Duodenal mucosa (tissue), 2 donors: ENCODE measurements around the gene IL34.

Experiments used
- H3K27ac ChIP-seq: one replicate; pipeline ENCODE4 v1.7.0; 2013; ENCODE audit warnings: low read depth, low read length
- H3K27me3 ChIP-seq, 2 donors: one replicate each; pipeline ENCODE4 v1.7.0; 2013; ENCODE audit warnings: low read length in 2 of 2, control low read depth in 1 of 2; ENCODE audit not compliant: insufficient read depth in 2 of 2, control insufficient read depth in 1 of 2
- H3K36me3 ChIP-seq, 2 donors: one replicate each; pipeline ENCODE4 v1.7.0; 2013; ENCODE audit warnings: low read length in 2 of 2, control low read depth in 1 of 2; ENCODE audit not compliant: insufficient read depth in 2 of 2, control insufficient read depth in 1 of 2
- H3K4me1 ChIP-seq, 2 donors: one replicate each; pipeline ENCODE4 v1.7.0; 2013; ENCODE audit warnings: low read length in 2 of 2, control low read depth in 1 of 2; ENCODE audit not compliant: insufficient read depth in 2 of 2, control insufficient read depth in 1 of 2
- H3K4me3 ChIP-seq, 2 donors: one replicate each; pipeline ENCODE4 v1.7.0; 2013; ENCODE audit warnings: low read length in 2 of 2, low read depth in 1 of 2
- H3K9ac ChIP-seq, 2 donors: one replicate each; pipeline ENCODE4 v1.7.0; 2013; ENCODE audit warnings: low read length in 2 of 2, low read depth in 1 of 2
- H3K9me3 ChIP-seq, 2 donors: one replicate each; pipeline ENCODE4 v1.7.0; 2013; ENCODE audit warnings: low read length in 2 of 2, control low read depth in 1 of 2; ENCODE audit not compliant: control insufficient read depth in 1 of 2

Gene IL34

GRCh38 chr16:70658921-70659320 lies 12.6 kb downstream of the IL34 start:
- Histone ChIP-seq H3K4me1 (peaks cover 4 to 5% of the 10 kb centered on the region in 2 donors), H3K9ac (no peak overlapping the region), H3K4me3 (no peak overlapping the region), H3K9me3 (no peaks in the 10 kb centered on the region), H3K27ac (no peak overlapping the region), H3K27me3 (no peaks in the 10 kb centered on the region), H3K36me3 (no peaks in the 10 kb centered on the region)

GRCh38 chr16:70659546-70659945 lies 13.2 kb downstream of the IL34 start:
- Histone ChIP-seq H3K4me1 (no peaks in the 10 kb centered on the region), H3K9me3 (no peaks in the 10 kb centered on the region), H3K27ac (no peak overlapping the region), H3K4me3 (no peak overlapping the region), H3K36me3 (peaks cover 2 to 4% of the 10 kb centered on the region in 2 donors), H3K9ac (no peak overlapping the region), H3K27me3 (no peaks in the 10 kb centered on the region)

- no peak overlapping the region for H3K9ac ChIP-seq
- H3K4me1 ChIP-seq = no peaks in the 10 kb centered on the region
- H3K9me3 ChIP-seq = no peaks in the 10 kb centered on the region
- no peaks in the 10 kb centered on the region for H3K27me3 ChIP-seq
- H3K27ac ChIP-seq = no peak overlapping the region
- peaks cover 4 to 9% of the 10 kb centered on the region in 2 donors for H3K36me3 ChIP-seq
- H3K4me3 ChIP-seq = no peak overlapping the region
Measured at GRCh38 chr16:70659953-70660671, 13.8 kb downstream of the IL34 start.

GRCh38 chr16:70660672-70661350 lies 14.5 kb downstream of the IL34 start:
- Histone ChIP-seq H3K9me3 (no peaks in the 10 kb centered on the region), H3K27ac (no peak overlapping the region), H3K4me1 (no peaks in the 10 kb centered on the region), H3K9ac (no peak overlapping the region), H3K27me3 (no peaks in the 10 kb centered on the region), H3K36me3 (peaks cover 4 to 10% of the 10 kb centered on the region in 2 donors), H3K4me3 (no peak overlapping the region)

- Histone ChIP-seq H3K9ac (no peak overlapping the region), H3K4me1 (no peaks in the 10 kb centered on the region), H3K4me3 (no peak overlapping the region), H3K27ac (no peak overlapping the region), H3K27me3 (no peaks in the 10 kb centered on the region), H3K36me3 (peaks cover 4 to 13% of the 10 kb centered on the region in 2 donors), H3K9me3 (no peaks in the 10 kb centered on the region)
Measured at GRCh38 chr16:70661534-70661917, 15.2 kb downstream of the IL34 start.

- Histone ChIP-seq H3K36me3 (peaks cover 4 to 16% of the 10 kb centered on the region in 2 donors), H3K9me3 (no peaks in the 10 kb centered on the region), H3K27ac (no peak overlapping the region)
Measured at GRCh38 chr16:70661918-70662641, 15.7 kb downstream of the IL34 start.

GRCh38 chr16:70662991-70663523 lies 16.7 kb downstream of the IL34 start:
- Histone ChIP-seq H3K4me1 (no peaks in the 10 kb centered on the region), H3K27ac (no peak overlapping the region), H3K9ac (no peak overlapping the region), H3K9me3 (no peaks in the 10 kb centered on the region), H3K27me3 (no peaks in the 10 kb centered on the region), H3K4me3 (no peak overlapping the region), H3K36me3 (peaks cover 4 to 16% of the 10 kb centered on the region in 2 donors)

More at GRCh38 chr16:70661918-70662641, 15.7 kb downstream of the IL34 start:
- H3K4me1 ChIP-seq = no peaks in the 10 kb centered on the region
- no peak overlapping the region for H3K9ac ChIP-seq
- H3K4me3 ChIP-seq = no peak overlapping the region
- no peaks in the 10 kb centered on the region for H3K27me3 ChIP-seq

- Histone ChIP-seq H3K27me3 (no peaks in the 10 kb centered on the region), H3K9ac (no peak overlapping the region), H3K4me1 (no peaks in the 10 kb centered on the region), H3K4me3 (no peak overlapping the region), H3K27ac (no peak overlapping the region), H3K9me3 (no peaks in the 10 kb centered on the region), H3K36me3 (peaks cover 4 to 16% of the 10 kb centered on the region in 2 donors)
Measured at GRCh38 chr16:70663524-70664324, 17.4 kb downstream of the IL34 start.

- no peak overlapping the region for H3K9ac ChIP-seq
- peaks cover 4 to 16% of the 10 kb centered on the region in 2 donors for H3K36me3 ChIP-seq
- H3K4me1 ChIP-seq = no peaks in the 10 kb centered on the region
- no peak overlapping the region for H3K4me3 ChIP-seq
- no peak overlapping the region for H3K27ac ChIP-seq
- H3K9me3 ChIP-seq = no peaks in the 10 kb centered on the region
- H3K27me3 ChIP-seq = no peaks in the 10 kb centered on the region
Measured at GRCh38 chr16:70664325-70665112, 18.2 kb downstream of the IL34 start.
